Transverse colon (tissue), 4 donors: ENCODE measurements around the gene ZNF865. TPM values are rescaled to one million over a fixed set of nuclear protein-coding genes. Genes with fewer than 3 reads are reported as not detected.
A peak's percentile ranks its signal among the peaks of the same experiment; 100 is the strongest.

Source experiments
- DNase-seq: peaks from one replicate; pipeline ENCODE4 v3.0.0-alpha.2; 2019
- H3K27ac ChIP-seq, 4 donors: fragments of 200-600 bp; sonication (generic); 2 replicates each; pipeline ENCODE4 v1.5.1; 2016 to 2018; ENCODE audit warnings: inconsistent platforms in 4 of 4
- H3K27me3 ChIP-seq: fragments of 200-600 bp; sonication (generic); 2 replicates; pipeline ENCODE4 v1.5.1; 2017; ENCODE audit warnings: inconsistent platforms
- H3K36me3 ChIP-seq, 4 donors: fragments of 200-600 bp; sonication (generic); 2 replicates each; pipeline ENCODE4 v1.5.1; 2017 to 2019; ENCODE audit warnings: inconsistent platforms in 4 of 4
- H3K4me1 ChIP-seq, 4 donors: fragments of 200-600 bp; sonication (generic); 2 replicates each; pipeline ENCODE4 v1.5.1; 2017 to 2020; ENCODE audit warnings: inconsistent platforms in 4 of 4
- H3K4me3 ChIP-seq, 4 donors: fragments of 200-600 bp; sonication (generic); 1 replicate in 1 of 4; 2 replicates in 3 of 4; pipeline versions ENCODE4 v1.5.1 to v1.6.1; 2017 to 2019; ENCODE audit warnings: inconsistent platforms in 4 of 4
- H3K9me3 ChIP-seq, 2 donors: fragments of 200-600 bp; sonication (generic); 2 replicates each; pipeline ENCODE4 v1.5.1; 2017 to 2019; ENCODE audit warnings: inconsistent platforms in 2 of 2
- EP300 ChIP-seq: sonication (generic); formaldehyde crosslinking; IDR thresholded peaks from one replicate; pipeline ENCODE4 v1.6.1; 2017; ENCODE audit warnings: antibody characterized with exemption, low read depth
- POLR2A ChIP-seq: fragments of 450-650 bp; IDR thresholded peaks from one replicate; pipeline ENCODE4 v1.6.1; 2016; ENCODE audit warnings: antibody characterized with exemption, mild to moderate bottlenecking, moderate library complexity
- POLR2AphosphoS5 ChIP-seq, 3 donors: sonication (generic); formaldehyde crosslinking; IDR thresholded peaks; one replicate each; pipeline ENCODE4 v1.6.1; 2016; ENCODE audit warnings: antibody characterized with exemption in 3 of 3
- WGBS, 2 donors: methylation state at CpG; one replicate each; pipeline ENCODE4 v1.1.5; 2018; ENCODE audit warnings: low coverage in 1 of 2; 5-methylcytosine and 5-hydroxymethylcytosine counted together
- in situ Hi-C, 4 donors: fragments of 200-750 bp; cut with MboI; loops; one replicate each; pipeline versions ENCODE4 v1.15.0 to v1.15.1; 2017; ENCODE audit warnings: low sequenced_read_pairs in 3 of 4, low pct_ligation_motif_present in 1 of 4, low pct_unique_long_range_greater_than_20kb in 1 of 4
- intact Hi-C: fragments of 100-400 bp; cut with DNase I; formaldehyde crosslinking; loops from one replicate; pipeline ENCODE4 v1.15.1; 2023; ENCODE audit warnings: low total_unique reads
- total RNA-seq, 4 donors: library from RNA; depleted of rRNA; stranded (reverse); fragments of >200 nt; gene quantifications; one replicate each; pipeline ENCODE4 v1.1.0, GENCODE V29; 2016
- TF ChIP-seq, protein P1 (sequence below), 5 experiments: fragments of 200-600 bp in 3 of 5; fragments of 450-650 bp in 2 of 5; sonication (generic) in 3 of 5; IDR thresholded peaks; 1 replicate in 2 of 5; 2 replicates in 3 of 5; pipeline ENCODE4 v1.5.1; 2016 to 2017; ENCODE audit warnings: antibody characterized with exemption in 5 of 5, inconsistent platforms in 3 of 5, mild to moderate bottlenecking in 2 of 5, moderate library complexity in 1 of 5

ZNF865 gene
- total RNA-seq: 10 to 100 TPM in 2 of 4 donors, 1 to 10 TPM in 2; 8.3 to 50.1 (median 13.4) TPM

DNA sequence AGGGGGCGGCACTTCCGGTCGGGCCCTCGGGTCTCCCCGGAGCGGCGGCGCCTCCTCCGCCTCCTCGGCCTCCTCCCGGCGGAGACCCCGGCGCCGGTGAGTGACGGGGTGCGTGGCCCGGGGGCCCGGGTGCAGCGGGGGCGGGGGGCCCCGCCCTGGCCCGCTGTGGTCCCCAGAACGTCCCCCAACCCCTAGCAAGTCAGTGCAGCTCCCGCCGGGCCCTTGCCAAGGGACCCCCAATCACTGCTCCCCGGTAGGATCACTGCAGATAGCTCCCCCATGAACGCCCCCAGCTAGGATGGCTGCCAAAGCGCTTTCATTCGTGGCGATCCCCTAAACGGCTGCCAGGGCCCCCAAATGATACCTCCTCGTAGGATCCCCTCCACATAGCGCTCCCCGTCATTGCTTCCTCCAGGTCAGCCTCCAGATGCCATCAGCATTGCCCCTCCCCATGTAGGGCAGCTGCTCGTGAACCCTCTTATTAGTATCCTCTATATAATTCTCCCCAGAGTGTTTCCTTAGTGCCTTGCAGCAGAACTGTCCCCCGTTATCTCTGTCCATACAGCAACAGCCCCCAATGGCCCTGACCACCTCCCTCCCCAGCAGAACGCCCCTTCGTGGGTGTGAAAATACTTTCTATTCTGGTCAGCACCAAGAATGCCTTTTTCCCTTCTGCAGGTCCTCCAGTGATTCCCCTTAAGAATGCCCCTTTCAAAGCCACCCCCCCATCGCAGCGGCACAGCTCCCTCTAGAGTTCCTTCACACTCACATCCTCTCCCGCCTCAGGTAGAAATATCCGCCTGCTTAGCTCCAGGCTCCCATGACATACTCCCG, at the start of gene ZNF865:
TSS of gene ZNF865 (plus strand) at position 11 of the 834 bp plus-strand sequence. CDS start 7,972 bp downstream, outside the sequence.
- Histone ChIP-seq H3K9me3 (no peaks in the 10 kb centered on the region), H3K4me1 (peaks cover 12 to 35% (median 24%) of the 10 kb centered on the region in 4 donors), H3K36me3 (no peaks in the 10 kb centered on the region), H3K27me3 (no peaks in the 10 kb centered on the region), H3K27ac (peak within 1 kb of the TSS; percentile 94 to 99 (median 96)), H3K4me3 (peak within 1 kb of the TSS; percentile 79 to 93 (median 89))
- peak; percentile 86 for DNase-seq
- in situ Hi-C loops (loop anchor here in 1 of 4 donors (10.0 kb wide), 1 partner anchor 91 kb away; no protein-coding TSS in a partner anchor), intact Hi-C loops (loop anchor here (10.0 kb wide), 1 partner anchor 491 kb away; the partner anchor contains the start of gene PPP1R12C)
- TF ChIP-seq POLR2A (no peak), POLR2AphosphoS5 (IDR thresholded peaks at IDR 0.05) (no peak), EP300 (no peak)
- TF ChIP-seq, protein P1, sequence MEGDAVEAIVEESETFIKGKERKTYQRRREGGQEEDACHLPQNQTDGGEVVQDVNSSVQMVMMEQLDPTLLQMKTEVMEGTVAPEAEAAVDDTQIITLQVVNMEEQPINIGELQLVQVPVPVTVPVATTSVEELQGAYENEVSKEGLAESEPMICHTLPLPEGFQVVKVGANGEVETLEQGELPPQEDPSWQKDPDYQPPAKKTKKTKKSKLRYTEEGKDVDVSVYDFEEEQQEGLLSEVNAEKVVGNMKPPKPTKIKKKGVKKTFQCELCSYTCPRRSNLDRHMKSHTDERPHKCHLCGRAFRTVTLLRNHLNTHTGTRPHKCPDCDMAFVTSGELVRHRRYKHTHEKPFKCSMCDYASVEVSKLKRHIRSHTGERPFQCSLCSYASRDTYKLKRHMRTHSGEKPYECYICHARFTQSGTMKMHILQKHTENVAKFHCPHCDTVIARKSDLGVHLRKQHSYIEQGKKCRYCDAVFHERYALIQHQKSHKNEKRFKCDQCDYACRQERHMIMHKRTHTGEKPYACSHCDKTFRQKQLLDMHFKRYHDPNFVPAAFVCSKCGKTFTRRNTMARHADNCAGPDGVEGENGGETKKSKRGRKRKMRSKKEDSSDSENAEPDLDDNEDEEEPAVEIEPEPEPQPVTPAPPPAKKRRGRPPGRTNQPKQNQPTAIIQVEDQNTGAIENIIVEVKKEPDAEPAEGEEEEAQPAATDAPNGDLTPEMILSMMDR (IDR thresholded peaks at IDR 0.05): peak; percentile 59 to 84 (median 67)
- 0 to 3% methylated on average over 4 to 19 of the region's 44 CpGs for WGBS, 2 donors

DNA sequence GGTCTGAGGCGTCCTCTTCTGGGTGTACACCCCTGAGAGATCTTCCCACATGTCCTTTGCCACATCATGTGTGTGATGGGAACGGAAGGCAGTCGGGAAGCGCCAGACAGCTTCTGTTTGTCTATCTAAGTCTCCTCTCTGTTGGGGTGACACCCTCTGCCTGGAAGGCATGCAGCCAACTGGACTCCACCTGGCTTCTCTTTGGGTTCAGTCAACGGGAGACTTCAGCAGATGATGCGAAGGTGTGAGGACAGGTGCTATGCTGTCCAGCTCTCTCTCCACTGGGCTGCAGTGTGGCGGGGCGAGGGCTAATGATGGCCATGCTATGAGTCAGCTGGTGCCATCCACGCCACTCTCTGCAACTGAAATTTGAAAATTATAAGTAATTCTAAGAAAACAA, 45.8 kb upstream of the ZNF865 start:
- H3K9me3 ChIP-seq: no peaks in the 10 kb centered on the region
- no peaks in the 10 kb centered on the region for H3K36me3 ChIP-seq
- no peak for DNase-seq
- no peak overlapping the region for H3K27ac ChIP-seq
- intact Hi-C loops: no loop called here
- 71 to 84% methylated on average over 6 to 8 of the region's 9 CpGs for WGBS, 2 donors
- in situ Hi-C loops: no loop called here
- peaks cover 0 to 14% (median 8%) of the 10 kb centered on the region in 4 donors for H3K4me1 ChIP-seq
- no peak for TF ChIP-seq POLR2A
- no peak for TF ChIP-seq EP300
- TF ChIP-seq, protein P1 (IDR thresholded peaks at IDR 0.05): no peak
- TF ChIP-seq POLR2AphosphoS5 (IDR thresholded peaks at IDR 0.05): no peak
- H3K4me3 ChIP-seq: no peak overlapping the region
- peaks cover 4% of the 10 kb centered on the region for H3K27me3 ChIP-seq

DNA sequence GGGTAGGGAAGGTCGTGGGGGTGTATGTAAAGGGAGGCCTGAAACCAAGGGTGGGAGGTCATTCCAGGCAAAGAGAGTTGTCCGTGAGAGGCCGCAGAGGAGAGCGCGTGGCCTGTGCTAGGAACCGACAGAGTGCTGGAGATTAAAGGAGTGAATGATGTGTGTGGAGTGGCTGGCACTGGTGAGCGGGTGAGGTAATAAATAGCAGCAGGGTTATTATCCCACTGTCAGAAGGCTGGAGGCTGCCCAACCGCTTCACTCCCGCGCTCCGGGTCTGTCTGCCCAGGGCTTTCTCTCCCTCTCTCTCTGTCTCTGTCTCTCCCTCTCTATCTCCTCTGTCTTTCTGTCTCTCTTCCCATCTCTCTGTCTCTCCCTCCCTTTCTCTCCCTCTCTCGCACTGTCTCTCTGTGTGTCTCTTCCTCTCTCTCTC, 42.2 kb upstream of the ZNF865 start:
- Histone ChIP-seq H3K4me1 (peaks cover 0 to 14% (median 8%) of the 10 kb centered on the region in 4 donors), H3K27ac (no peak overlapping the region), H3K27me3 (peaks cover 17% of the 10 kb centered on the region), H3K9me3 (no peaks in the 10 kb centered on the region), H3K36me3 (no peaks in the 10 kb centered on the region), H3K4me3 (no peak overlapping the region)
- DNase-seq: peak; percentile 53
- WGBS, 2 donors: 14 to 40% methylated on average over 6 to 12 of the region's 12 CpGs
- TF ChIP-seq, protein P1 (IDR thresholded peaks at IDR 0.05): no peak
- peak; percentile 18 for TF ChIP-seq POLR2A
- in situ Hi-C loops (no loop called here), intact Hi-C loops (no loop called here)

DNA sequence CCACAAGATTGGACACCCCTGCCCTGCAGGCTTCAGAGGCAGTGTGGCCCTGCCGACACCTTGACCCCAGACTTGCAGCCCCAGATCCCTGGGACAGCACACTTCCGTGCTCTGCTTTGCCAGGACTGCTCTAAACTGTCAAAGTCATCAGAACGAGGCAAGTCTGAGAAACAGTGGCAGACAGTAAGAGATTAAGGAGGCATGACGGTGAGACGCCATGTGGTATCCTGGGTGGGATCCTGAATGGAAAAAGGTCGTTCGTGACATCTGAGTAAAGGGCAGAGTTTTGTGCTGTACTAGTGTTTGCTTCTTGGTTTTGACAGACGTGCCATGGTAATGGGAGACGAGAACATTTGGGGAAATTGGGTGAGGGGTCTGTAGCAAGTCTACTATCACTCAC, 38.6 kb upstream of the ZNF865 start:
- DNase-seq: no peak
- no peak overlapping the region for H3K4me3 ChIP-seq
- peaks cover 0 to 14% (median 8%) of the 10 kb centered on the region in 4 donors for H3K4me1 ChIP-seq
- H3K36me3 ChIP-seq: no peaks in the 10 kb centered on the region
- in situ Hi-C loops: no loop called here
- no peak overlapping the region for H3K27ac ChIP-seq
- intact Hi-C loops: no loop called here
- H3K27me3 ChIP-seq: peaks cover 17% of the 10 kb centered on the region
- 52 to 59% methylated on average over 8 to 9 of the region's 9 CpGs for WGBS, 2 donors
- no peaks in the 10 kb centered on the region for H3K9me3 ChIP-seq
- TF ChIP-seq, protein P1 (IDR thresholded peaks at IDR 0.05): no peak
- TF ChIP-seq POLR2A: no peak
- no peak for TF ChIP-seq EP300
- no peak for TF ChIP-seq POLR2AphosphoS5 (IDR thresholded peaks at IDR 0.05)
